Suprapubic skin (tissue), 3 donors: ENCODE results near the gene CTPS1.

ENCODE experiments used
- CTCF ChIP-seq, 2 donors: fragments of 200-600 bp in 1 of 2; fragments of 450-650 bp in 1 of 2; sonication (generic) in 1 of 2; IDR thresholded peaks; one replicate each; pipeline ENCODE4 v1.5.1; 2016 to 2019; ENCODE audit warnings: antibody characterized with exemption in 2 of 2, mild to moderate bottlenecking in 1 of 2, moderate library complexity in 1 of 2
- EP300 ChIP-seq: sonication (generic); formaldehyde crosslinking; IDR thresholded peaks from one replicate; pipeline ENCODE4 v1.6.1; 2017; ENCODE audit warnings: antibody characterized with exemption
- POLR2A ChIP-seq, 2 donors: fragments of 450-650 bp; IDR thresholded peaks; one replicate each; pipeline ENCODE4 v1.6.1; 2017; ENCODE audit warnings: antibody characterized with exemption in 2 of 2, mild to moderate bottlenecking in 2 of 2, moderate library complexity in 2 of 2

GRCh38 chr1:40930174-40930964 is 49.1 kb upstream of the CTPS1 start:
- TF ChIP-seq CTCF (IDR thresholded peaks at IDR 0.05): no peak
- no peak for TF ChIP-seq POLR2A (IDR thresholded peaks at IDR 0.05)
- TF ChIP-seq EP300: no peak
